IMR-90 (cell line): Measurements from ENCODE around the gene MBD3L5. TPM values are rescaled to one million over a fixed set of nuclear protein-coding genes. Genes with fewer than 3 reads are reported as not detected.
"Not testable (repeated sequence)": the region's sequence is repeated elsewhere in the genome, so short reads cannot be mapped to it uniquely, and the experiment has no call there.

ENCODE experiments used
- ATAC-seq: fragments of 200-7000 bp; cut with Tn5 transposase; 2 replicates; pipeline ENCODE4 v1.9.1; 2020; ENCODE audit warnings: low read depth, mild to moderate bottlenecking, moderate library complexity
- BruUV-seq: library from RNA; stranded (reverse); fragments of 400-500 nt; replicated peaks from 2 replicates; lab custom pipeline; 2021; lab: Mats Ljungman, UMichigan
- CTCF ChIA-PET: fragments of 300-600 bp; formaldehyde crosslinking; extraction: SDS; loops from one replicate; lab custom pipeline; 2021; ENCODE audit warnings: antibody characterized with exemption; lab: Yijun Ruan, JAX
- POLR2A ChIA-PET: fragments of 300-600 bp; sonication (Branson Sonifier 250); formaldehyde crosslinking; loops from one replicate; lab custom pipeline; 2022; ENCODE audit warnings: antibody characterized with exemption; ENCODE audit not compliant: unreplicated experiment; lab: Charles Lee
- DNase-seq: peaks from one replicate; pipeline ENCODE4 v3.0.0; 2013
- H2AFZ ChIP-seq: replicated peaks from 2 replicates; pipeline ENCODE3; 2013; ENCODE audit warnings: low read length, mild to moderate bottlenecking; ENCODE audit not compliant: poor library complexity
- H2AK5ac ChIP-seq: 2 replicates; pipeline ENCODE4 v1.6.1; 2013; ENCODE audit warnings: low read depth, low read length, inconsistent platforms
- H2AK9ac ChIP-seq: replicated peaks from 2 replicates; pipeline ENCODE3; 2013; ENCODE audit warnings: mild to moderate bottlenecking, low read depth, low read length, moderate library complexity; ENCODE audit not compliant: poor library complexity
- H2BK120ac ChIP-seq: 2 replicates; pipeline ENCODE4 v1.6.1; 2013; ENCODE audit warnings: low read depth, low read length, inconsistent platforms
- H2BK15ac ChIP-seq: 3 replicates; pipeline ENCODE4 v1.6.1; 2013; ENCODE audit warnings: low read depth, low read length, inconsistent platforms
- H2BK20ac ChIP-seq: 2 replicates; pipeline ENCODE4 v1.6.1; 2013; ENCODE audit warnings: low read depth, mild to moderate bottlenecking, inconsistent platforms, low read length, moderate library complexity
- H2BK5ac ChIP-seq: 2 replicates; pipeline ENCODE4 v1.6.1; 2013; ENCODE audit warnings: mild to moderate bottlenecking, low read depth, low read length, inconsistent platforms; ENCODE audit not compliant: poor library complexity, severe bottlenecking
- H3K14ac ChIP-seq: replicated peaks from 2 replicates; pipeline ENCODE4 v1.6.1; 2013; ENCODE audit warnings: low read depth, low read length, inconsistent platforms
- H3K18ac ChIP-seq: 2 replicates; pipeline ENCODE4 v1.6.1; 2013; ENCODE audit warnings: low read depth, low read length, control low read depth
- H3K23ac ChIP-seq: 2 replicates; pipeline ENCODE4 v1.6.1; 2013; ENCODE audit warnings: low read depth, low read length, inconsistent platforms
- H3K27ac ChIP-seq: 2 replicates; pipeline ENCODE4 v1.5.1; 2013; ENCODE audit warnings: mild to moderate bottlenecking, control low read depth, low read length; ENCODE audit not compliant: insufficient read depth
- H3K27me3 ChIP-seq: 2 replicates; pipeline ENCODE4 v1.6.1; 2013; ENCODE audit warnings: low read length; ENCODE audit not compliant: control insufficient read depth, insufficient read depth
- H3K36me3 ChIP-seq: 2 replicates; pipeline ENCODE4 v1.6.1; 2013; ENCODE audit warnings: low read length, mixed read lengths; ENCODE audit not compliant: control insufficient read depth, insufficient read depth
- H3K4ac ChIP-seq: 2 replicates; pipeline ENCODE4 v1.6.1; 2013; ENCODE audit warnings: low read depth, low read length, inconsistent platforms
- H3K4me1 ChIP-seq: 2 replicates; pipeline ENCODE4 v1.6.1; 2013; ENCODE audit warnings: low read length, mixed read lengths; ENCODE audit not compliant: control insufficient read depth, insufficient read depth
- H3K4me2 ChIP-seq: 2 replicates; pipeline ENCODE4 v1.6.1; 2013; ENCODE audit warnings: low read depth, mild to moderate bottlenecking, control low read depth, low read length, moderate library complexity
- H3K4me3 ChIP-seq: 2 replicates; pipeline ENCODE4 v1.5.1; 2013; ENCODE audit warnings: low read depth, mild to moderate bottlenecking, control low read depth, low read length, moderate library complexity; ENCODE audit not compliant: insufficient read depth
- H3K56ac ChIP-seq: 2 replicates; pipeline ENCODE4 v1.6.1; 2013; ENCODE audit warnings: low read length, inconsistent platforms; ENCODE audit not compliant: insufficient read depth; ENCODE audit errors: extremely low read depth
- H3K79me1 ChIP-seq, 2 experiments: 2 replicates each; pipeline ENCODE4 v1.6.1; 2013; ENCODE audit warnings: low read length in 2 of 2, inconsistent platforms in 1 of 2, low read depth in 1 of 2
- H3K9ac ChIP-seq: 2 replicates; pipeline ENCODE4 v1.6.1; 2013; ENCODE audit warnings: low read depth, low read length, control low read depth
- H3K9me1 ChIP-seq: 2 replicates; pipeline ENCODE4 v1.6.1; 2013; ENCODE audit warnings: low read length, inconsistent platforms; ENCODE audit not compliant: insufficient read depth
- H3K9me3 ChIP-seq: 2 replicates; pipeline ENCODE4 v1.6.1; 2013; ENCODE audit warnings: low read length; ENCODE audit not compliant: control insufficient read depth, insufficient read depth
- H4K20me1 ChIP-seq: 2 replicates; pipeline ENCODE4 v1.6.1; 2013; ENCODE audit warnings: low read length, inconsistent platforms; ENCODE audit not compliant: insufficient read depth
- H4K5ac ChIP-seq: 2 replicates; pipeline ENCODE4 v1.6.1; 2013; ENCODE audit warnings: mild to moderate bottlenecking, low read depth, low read length, control low read depth
- H4K8ac ChIP-seq, 2 experiments: 2 replicates each; pipeline ENCODE4 v1.6.1; 2013; ENCODE audit warnings: low read depth in 2 of 2, low read length in 2 of 2, control low read depth in 1 of 2, inconsistent platforms in 1 of 2
- H4K91ac ChIP-seq: 2 replicates; pipeline ENCODE4 v1.6.1; 2013; ENCODE audit warnings: low read depth, low read length, inconsistent platforms; ENCODE audit not compliant: insufficient read depth
- MAFK ChIP-seq: IDR thresholded peaks from 2 replicates; pipeline ENCODE4 v1.6.1; 2012; ENCODE audit warnings: low read depth, low read length, improper control_type of control experiment
- WGBS, 2 experiments: methylation state at CpG; one replicate each; pipeline versions ENCODE4 v1.1.5 to v1.1.7; 2013; ENCODE audit warnings: missing lambda C conversion rate in 2 of 2; ENCODE audit not compliant: insufficient read length in 1 of 2; ENCODE audit errors: extremely low coverage in 2 of 2; 5-methylcytosine and 5-hydroxymethylcytosine counted together
- dilution Hi-C: fragments of 300-500 bp; cut with HindIII; formaldehyde crosslinking; loops from one replicate; pipeline ENCODE4 v1.14.3; 2018; ENCODE audit warnings: low sequenced_read_pairs; ENCODE audit not compliant: unreplicated experiment
- in situ Hi-C: fragments of 300-500 bp; cut with MboI; formaldehyde crosslinking; loops from 3 replicates; pipeline ENCODE4 v1.14.3; 2019; ENCODE audit warnings: low sequenced_read_pairs, inconsistent platforms, mixed read lengths
- intact Hi-C: fragments of 100-400 bp; cut with micrococcal nuclease; formaldehyde crosslinking; loops from 2 replicates; pipeline ENCODE4 v1.10.0; 2022
- polyA plus RNA-seq, 3 experiments: library from polyadenylated mRNA; depleted of rRNA; stranded (reverse); fragments of >200 nt; gene quantifications; 2 replicates each; pipeline ENCODE4 v1.2.3, GENCODE V29; 2012; ENCODE audit warnings: low replicate concordance in 1 of 3
- total RNA-seq: library from RNA; depleted of rRNA; stranded (reverse); fragments of >200 nt; gene quantifications from 2 replicates; pipeline ENCODE4 v1.2.3, GENCODE V29; 2012

The MBD3L5 gene
- total and polyA plus RNA-seq, 2 of the 4 experiments (the other 2 are of a cell fraction): not detected

DNA sequence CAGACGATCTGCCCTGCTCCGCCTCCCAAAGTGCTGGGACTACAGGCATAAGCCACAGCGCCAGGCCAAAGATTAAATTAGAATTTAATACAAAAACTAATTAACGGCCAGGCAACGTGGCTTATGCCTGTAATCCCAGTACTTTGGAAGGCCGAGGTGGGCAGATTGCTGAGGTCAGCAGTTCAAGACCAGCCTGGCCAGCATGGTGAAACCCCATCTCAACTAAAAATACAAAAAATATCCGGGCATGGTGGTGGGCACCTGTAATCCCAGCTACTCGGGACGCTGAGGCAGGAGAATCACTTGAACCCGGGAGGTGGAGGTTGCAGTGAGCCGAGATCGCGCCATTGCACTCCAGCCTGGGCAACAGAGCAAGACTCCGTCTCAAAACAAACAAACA, 25.3 kb downstream of the MBD3L5 start:
- H3K9me3 ChIP-seq, H3K27me3 ChIP-seq, H3K18ac ChIP-seq, H3K14ac ChIP-seq, H2BK15ac ChIP-seq, H4K91ac ChIP-seq, H4K20me1 ChIP-seq, dilution Hi-C loops, ATAC-seq, H3K4me3 ChIP-seq, H2AFZ ChIP-seq, H4K5ac ChIP-seq, BruUV-seq, H3K9ac ChIP-seq, H2AK9ac ChIP-seq, H2BK5ac ChIP-seq, H3K4ac ChIP-seq, H2BK120ac ChIP-seq, H3K56ac ChIP-seq, H3K36me3 ChIP-seq, H3K79me1 ChIP-seq, H3K27ac ChIP-seq, POLR2A ChIA-PET, H4K8ac ChIP-seq, H2BK20ac ChIP-seq, H3K9me1 ChIP-seq, H3K23ac ChIP-seq, in situ Hi-C loops, intact Hi-C loops, H2AK5ac ChIP-seq, DNase-seq, H3K4me1 ChIP-seq, CTCF ChIA-PET, H3K4me2 ChIP-seq: not testable (repeated sequence)
- peak; percentile 66 for TF ChIP-seq MAFK
- WGBS, 2 experiments: 77% methylated on average over 8 of the region's 14 CpGs; no CpG with 5 or more reads in 1 of the 2 experiments

GRCh38 chr19:7056371-7056770, 26.0 kb downstream of the MBD3L5 start:
- H2AFZ ChIP-seq, H3K9me3 ChIP-seq, BruUV-seq, dilution Hi-C loops, H3K14ac ChIP-seq, H4K91ac ChIP-seq, H2BK20ac ChIP-seq, POLR2A ChIA-PET, H3K4ac ChIP-seq, DNase-seq, H3K27ac ChIP-seq, H3K9ac ChIP-seq, H4K20me1 ChIP-seq, H3K36me3 ChIP-seq, H3K79me1 ChIP-seq, H2AK5ac ChIP-seq, H3K9me1 ChIP-seq, H3K18ac ChIP-seq, H3K4me1 ChIP-seq, H3K4me2 ChIP-seq, H2BK5ac ChIP-seq, intact Hi-C loops, H3K27me3 ChIP-seq, H3K4me3 ChIP-seq, ATAC-seq, in situ Hi-C loops, H4K5ac ChIP-seq, CTCF ChIA-PET, H2AK9ac ChIP-seq, H3K23ac ChIP-seq, H3K56ac ChIP-seq, H2BK120ac ChIP-seq, H2BK15ac ChIP-seq, H4K8ac ChIP-seq: not testable (repeated sequence)
- WGBS, 2 experiments: no CpG with 5 or more reads among the region's 16 CpGs
